Tibial artery (tissue), 4 donors: ENCODE measurements around the gene LMOD1.

ENCODE experiments used
- DNase-seq, 2 donors: peaks; one replicate each; pipeline ENCODE4 v3.0.0-alpha.2; 2019
- H3K27ac ChIP-seq, 2 donors: fragments of 200-600 bp; sonication (generic) in 1 of 2; 1 replicate in 1 of 2; 2 replicates in 1 of 2; pipeline ENCODE4 v1.5.1; 2018 to 2019; ENCODE audit warnings: mild to moderate bottlenecking in 1 of 2
- H3K27me3 ChIP-seq, 2 donors: fragments of 200-600 bp; sonication (generic) in 1 of 2; one replicate each; pipeline versions ENCODE4 v1.5.1 to v1.6.0; 2016 to 2019
- H3K36me3 ChIP-seq, 3 donors: fragments of 200-600 bp; sonication (generic) in 2 of 3; one replicate each; pipeline ENCODE4 v1.5.1; 2016 to 2019; ENCODE audit warnings: mild to moderate bottlenecking in 2 of 3
- H3K4me1 ChIP-seq, 4 donors: fragments of 200-600 bp; sonication (generic) in 2 of 4; 1 replicate in 3 of 4; 2 replicates in 1 of 4; pipeline ENCODE4 v1.5.1; 2016 to 2019
- H3K4me3 ChIP-seq, 2 donors: fragments of 200-600 bp; sonication (generic) in 1 of 2; 1 replicate in 1 of 2; 2 replicates in 1 of 2; pipeline ENCODE4 v1.5.1; 2018 to 2019; ENCODE audit warnings: mild to moderate bottlenecking in 2 of 2
- H3K9me3 ChIP-seq, 3 donors: fragments of 200-600 bp; sonication (generic) in 1 of 3; one replicate each; pipeline ENCODE4 v1.5.1; 2016 to 2019
- CTCF ChIP-seq, 2 experiments: fragments of 200-600 bp in 1 of 2; fragments of 450-650 bp in 1 of 2; IDR thresholded peaks; one replicate each; pipeline ENCODE4 v1.5.1; 2017 to 2019; ENCODE audit warnings: antibody characterized with exemption in 2 of 2, mild to moderate bottlenecking in 1 of 2, moderate library complexity in 1 of 2
- intact Hi-C: fragments of 100-400 bp; cut with DNase I; formaldehyde crosslinking; loops from one replicate; pipeline ENCODE4 v1.15.0; 2023; ENCODE audit warnings: low total_unique reads

LMOD1 gene

DNA sequence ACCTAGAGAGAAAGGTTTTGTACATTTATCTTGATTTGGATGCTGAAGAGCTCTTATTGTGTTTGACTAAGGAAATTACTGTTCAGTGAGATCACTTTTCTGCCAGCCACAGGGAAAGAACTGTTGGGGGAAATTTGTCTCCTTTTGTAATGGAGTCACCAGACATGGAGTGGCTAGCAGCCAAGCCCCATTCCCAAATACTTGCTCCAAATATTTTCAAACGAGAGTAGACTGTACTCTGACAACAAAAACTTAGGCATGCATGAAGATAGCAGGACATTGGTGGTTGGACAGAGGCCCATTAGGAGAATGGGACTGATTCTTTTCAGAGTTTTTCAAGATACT, 96.3 kb downstream of the LMOD1 start:
- H3K9me3 ChIP-seq = no peaks in the 10 kb centered on the region
- no peak overlapping the region for H3K4me3 ChIP-seq
- peak in 1 of 2 donors; percentile 38 for DNase-seq
- intact Hi-C loops = no loop called here
- peaks cover 31 to 52% (median 45%) of the 10 kb centered on the region in 3 donors for H3K36me3 ChIP-seq
- H3K27ac ChIP-seq = peak overlapping the region; percentile 51 to 53
- peaks cover 0 to 39% (median 17%) of the 10 kb centered on the region in 4 donors for H3K4me1 ChIP-seq
- no peak for TF ChIP-seq CTCF (IDR thresholded peaks at IDR 0.05)
- H3K27me3 ChIP-seq = no peaks in the 10 kb centered on the region

- TF ChIP-seq CTCF (IDR thresholded peaks at IDR 0.05) = no peak
- peak overlapping the region; percentile 51 to 53 for H3K27ac ChIP-seq
- no peaks in the 10 kb centered on the region for H3K27me3 ChIP-seq
- peaks cover 0 to 39% (median 17%) of the 10 kb centered on the region in 4 donors for H3K4me1 ChIP-seq
- intact Hi-C loops = no loop called here
- H3K9me3 ChIP-seq = no peaks in the 10 kb centered on the region
- no peak overlapping the region for H3K4me3 ChIP-seq
- H3K36me3 ChIP-seq = peaks cover 26 to 47% (median 39%) of the 10 kb centered on the region in 3 donors
- no peak for DNase-seq
Observed at GRCh38 chr1:201849372-201850052, 96.8 kb downstream of the LMOD1 start.

- Histone ChIP-seq H3K4me3 (no peak overlapping the region), H3K9me3 (no peaks in the 10 kb centered on the region), H3K4me1 (peaks cover 0 to 39% (median 17%) of the 10 kb centered on the region in 4 donors), H3K27me3 (no peaks in the 10 kb centered on the region), H3K27ac (no peak overlapping the region), H3K36me3 (peaks cover 13 to 34% (median 27%) of the 10 kb centered on the region in 3 donors)
- no peak for DNase-seq
- intact Hi-C loops = no loop called here
- no peak for TF ChIP-seq CTCF (IDR thresholded peaks at IDR 0.05)
Observed at GRCh38 chr1:201848230-201848629, 98.1 kb downstream of the LMOD1 start.

DNA sequence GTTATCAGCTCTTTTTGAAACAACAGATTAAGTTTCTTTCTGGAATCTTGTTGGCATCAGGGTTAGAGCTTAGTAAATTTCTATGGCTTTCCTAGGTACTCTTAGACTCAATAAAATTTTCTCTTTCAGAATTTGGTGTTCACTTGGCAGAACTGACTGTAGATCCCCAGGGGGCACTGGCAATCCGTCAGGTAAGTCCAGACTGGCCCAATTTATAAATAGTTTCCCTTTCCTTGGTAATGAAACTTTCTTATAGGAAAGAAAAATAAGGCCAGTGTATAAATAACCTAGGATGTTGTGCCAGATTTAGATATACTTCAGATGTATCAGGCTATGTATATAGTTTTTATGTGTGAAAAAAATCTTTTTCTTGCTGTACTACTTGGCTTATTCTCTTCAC, 99.2 kb downstream of the LMOD1 start:
- TF ChIP-seq CTCF (IDR thresholded peaks at IDR 0.05) = no peak
- H3K36me3 ChIP-seq = peaks cover 2 to 24% (median 16%) of the 10 kb centered on the region in 3 donors
- peaks cover 0 to 43% (median 17%) of the 10 kb centered on the region in 4 donors for H3K4me1 ChIP-seq

More for the DNA sequence above, 99.2 kb downstream of the LMOD1 start:
- no peak overlapping the region for H3K27ac ChIP-seq
- H3K27me3 ChIP-seq = no peaks in the 10 kb centered on the region
- DNase-seq = no peak
- intact Hi-C loops = no loop called here
- H3K9me3 ChIP-seq = no peaks in the 10 kb centered on the region
- H3K4me3 ChIP-seq = no peak overlapping the region
